DMS 273 (cell line): ENCODE results near the gene ANGPTL2.
"Not testable (repeated sequence)": the region's sequence is repeated elsewhere in the genome, so short reads cannot be mapped to it uniquely, and the experiment has no call there.

ENCODE experiments used
- DNase-seq: peaks from one replicate; lab custom pipeline; 2025; ENCODE audit not compliant: unreplicated experiment; lab: John Stamatoyannopoulos, UW

ANGPTL2 gene, protein sequence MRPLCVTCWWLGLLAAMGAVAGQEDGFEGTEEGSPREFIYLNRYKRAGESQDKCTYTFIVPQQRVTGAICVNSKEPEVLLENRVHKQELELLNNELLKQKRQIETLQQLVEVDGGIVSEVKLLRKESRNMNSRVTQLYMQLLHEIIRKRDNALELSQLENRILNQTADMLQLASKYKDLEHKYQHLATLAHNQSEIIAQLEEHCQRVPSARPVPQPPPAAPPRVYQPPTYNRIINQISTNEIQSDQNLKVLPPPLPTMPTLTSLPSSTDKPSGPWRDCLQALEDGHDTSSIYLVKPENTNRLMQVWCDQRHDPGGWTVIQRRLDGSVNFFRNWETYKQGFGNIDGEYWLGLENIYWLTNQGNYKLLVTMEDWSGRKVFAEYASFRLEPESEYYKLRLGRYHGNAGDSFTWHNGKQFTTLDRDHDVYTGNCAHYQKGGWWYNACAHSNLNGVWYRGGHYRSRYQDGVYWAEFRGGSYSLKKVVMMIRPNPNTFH

DNA sequence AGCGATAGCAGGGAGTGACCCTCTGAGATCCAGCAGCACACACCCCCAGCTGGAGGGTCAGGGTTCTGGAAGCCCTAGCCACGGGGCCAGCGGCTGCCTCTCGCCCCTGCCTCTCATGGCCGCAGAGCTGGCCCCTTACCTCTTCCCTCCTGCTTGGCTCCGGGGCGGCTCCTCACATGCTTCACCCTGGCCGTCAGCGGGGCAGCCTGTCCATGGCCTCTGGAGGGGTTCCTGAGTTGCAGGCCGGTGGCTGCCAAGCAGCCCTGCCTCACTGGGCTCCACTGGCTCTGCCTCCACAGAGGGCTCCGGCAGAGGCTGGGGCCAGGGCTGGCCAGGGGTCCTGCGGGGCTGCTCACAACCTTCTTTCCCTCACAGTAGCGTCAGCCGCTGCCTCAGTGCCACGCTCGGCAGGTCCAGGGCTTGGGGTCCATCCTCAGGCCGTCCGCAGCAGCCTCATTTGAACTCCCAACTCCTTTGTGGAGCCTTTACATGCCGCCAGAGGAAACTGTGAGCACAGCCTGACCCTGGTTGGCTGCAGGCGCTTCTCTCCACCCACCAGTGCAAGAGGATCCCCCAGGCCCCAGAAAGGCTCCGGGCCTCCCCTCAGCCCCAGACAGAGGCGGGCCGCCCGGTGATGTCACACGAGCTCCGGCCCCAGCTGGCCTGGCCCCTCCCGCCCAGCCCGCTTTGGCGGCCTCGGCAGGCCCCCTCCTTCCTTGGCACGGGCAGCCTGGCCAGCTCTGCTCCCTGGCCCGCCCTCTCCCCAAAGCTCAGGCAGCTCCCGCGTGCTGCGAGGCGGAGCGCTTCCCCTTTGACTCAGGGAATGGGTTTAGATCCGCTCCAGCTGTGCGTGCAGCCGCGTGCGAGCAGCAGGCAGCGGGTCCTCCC, at the start of gene ANGPTL2:
ANGPTL2 (minus strand) TSS at position 460 of the 888 bp plus-strand sequence. CDS start 13,904 bp downstream, outside the sequence.
- DNase-seq: peak; percentile 98

DNA sequence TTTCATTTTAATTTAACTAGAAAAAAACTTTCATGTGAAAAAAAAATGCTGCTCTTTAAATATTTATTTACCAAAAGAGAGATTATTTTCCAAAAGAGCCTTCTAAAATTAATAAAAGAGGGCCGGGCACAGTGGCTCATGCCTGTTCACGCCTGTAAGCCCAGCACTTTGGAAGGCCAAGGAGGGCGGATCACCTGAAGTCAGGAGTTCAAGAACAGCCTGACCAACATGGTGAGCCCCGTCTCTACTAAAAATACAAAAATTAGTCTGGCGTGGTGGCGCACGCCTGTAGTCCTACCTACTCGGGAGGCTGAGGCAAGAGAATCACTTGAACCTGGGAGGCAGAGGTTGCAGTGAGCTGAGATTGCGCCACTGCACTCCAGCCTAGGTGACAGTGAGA, 48.9 kb upstream of the ANGPTL2 start:
- DNase-seq: not testable (repeated sequence)

DNA sequence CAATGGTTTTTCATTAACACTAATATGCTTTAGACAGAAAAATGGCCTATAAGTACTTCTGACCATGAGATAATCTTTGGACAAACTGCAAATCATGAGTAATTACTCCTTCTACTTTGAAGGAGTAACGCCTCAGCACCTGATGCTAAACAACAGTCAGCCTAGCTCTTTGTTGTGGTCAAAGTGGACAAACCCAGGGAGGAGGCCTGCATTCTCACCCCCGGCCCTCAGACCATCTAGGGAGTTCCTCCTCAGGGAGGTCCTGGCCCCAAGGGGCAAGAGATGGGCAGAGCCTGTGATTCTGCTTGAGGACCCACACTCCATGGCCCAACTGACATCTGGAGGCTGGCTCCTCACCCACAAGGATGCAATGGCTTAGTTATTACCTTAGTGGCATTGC, 48.2 kb upstream of the ANGPTL2 start:
- DNase-seq: no peak

DNA sequence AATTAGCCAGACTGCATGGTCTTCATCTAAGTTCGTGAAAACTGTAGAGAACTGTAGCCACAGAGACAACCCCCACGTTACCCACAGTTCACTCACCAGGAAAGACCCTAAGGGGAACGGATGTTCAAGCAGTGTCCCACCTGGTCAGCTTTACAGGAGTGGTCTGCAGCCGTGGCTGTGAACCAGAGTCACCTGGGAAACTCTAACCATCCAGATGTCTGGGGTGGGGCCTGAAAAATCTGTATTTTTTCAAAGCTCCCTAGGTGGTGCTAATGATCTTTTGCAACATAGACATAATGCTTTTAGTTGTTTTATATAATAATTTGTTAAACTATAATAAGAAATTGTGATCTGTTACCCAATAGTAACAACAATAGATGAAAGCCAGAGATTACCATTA, 47.7 kb upstream of the ANGPTL2 start:
- no peak for DNase-seq

DNA sequence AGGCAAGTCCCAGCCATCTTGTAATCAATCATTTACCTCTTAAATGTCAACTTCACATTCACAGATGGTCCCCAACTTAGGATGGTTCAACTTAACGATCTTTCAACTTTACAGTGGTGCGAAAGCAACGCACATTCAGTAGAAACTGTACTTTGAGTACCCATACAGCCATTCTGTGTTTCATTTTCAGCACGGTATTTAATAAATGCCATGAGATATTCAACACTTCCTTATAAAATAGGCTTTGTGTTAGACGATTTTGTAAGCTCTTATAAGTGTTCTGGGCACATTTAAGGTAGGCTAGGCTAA, 47.1 kb upstream of the ANGPTL2 start:
- DNase-seq: no peak

DNA sequence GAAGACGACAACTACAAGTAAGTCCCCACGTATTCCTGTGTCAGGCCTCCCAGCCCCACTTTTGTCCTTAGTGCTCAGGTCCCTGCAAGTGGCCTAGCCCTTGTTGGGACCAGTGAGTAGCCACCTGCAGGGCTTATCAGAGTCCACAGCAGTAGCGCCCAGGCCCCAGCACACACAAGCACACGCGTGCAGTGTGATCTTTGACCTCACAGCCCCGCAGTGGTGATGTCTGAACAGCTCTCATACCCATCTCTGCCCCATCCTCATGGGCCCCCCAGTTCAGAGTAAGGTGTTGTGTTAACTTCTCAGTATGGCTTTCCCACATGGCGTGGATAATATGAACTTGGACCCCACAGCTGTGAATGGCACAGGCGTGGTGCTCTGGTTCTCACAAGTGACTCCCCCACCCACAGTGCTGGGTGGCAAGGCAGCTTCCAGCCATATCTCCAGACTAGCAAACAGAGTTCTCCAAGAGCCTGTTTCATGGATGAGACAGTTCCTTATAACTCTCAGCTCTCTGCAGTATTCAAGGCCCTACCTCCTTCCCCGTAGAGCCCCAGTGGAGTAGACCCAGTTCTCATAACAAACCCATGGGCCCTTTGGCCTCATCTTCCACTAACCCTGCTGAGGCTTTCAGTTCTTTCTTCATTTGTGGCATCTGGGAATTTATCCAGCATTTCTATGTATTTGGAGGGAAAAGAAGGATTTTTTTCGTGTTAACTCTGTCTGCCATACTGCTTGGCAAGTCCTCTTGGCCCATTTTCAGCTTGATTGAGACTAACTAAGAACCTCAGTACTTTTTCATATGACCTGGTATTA, 46.5 kb upstream of the ANGPTL2 start:
- DNase-seq: no peak

DNA sequence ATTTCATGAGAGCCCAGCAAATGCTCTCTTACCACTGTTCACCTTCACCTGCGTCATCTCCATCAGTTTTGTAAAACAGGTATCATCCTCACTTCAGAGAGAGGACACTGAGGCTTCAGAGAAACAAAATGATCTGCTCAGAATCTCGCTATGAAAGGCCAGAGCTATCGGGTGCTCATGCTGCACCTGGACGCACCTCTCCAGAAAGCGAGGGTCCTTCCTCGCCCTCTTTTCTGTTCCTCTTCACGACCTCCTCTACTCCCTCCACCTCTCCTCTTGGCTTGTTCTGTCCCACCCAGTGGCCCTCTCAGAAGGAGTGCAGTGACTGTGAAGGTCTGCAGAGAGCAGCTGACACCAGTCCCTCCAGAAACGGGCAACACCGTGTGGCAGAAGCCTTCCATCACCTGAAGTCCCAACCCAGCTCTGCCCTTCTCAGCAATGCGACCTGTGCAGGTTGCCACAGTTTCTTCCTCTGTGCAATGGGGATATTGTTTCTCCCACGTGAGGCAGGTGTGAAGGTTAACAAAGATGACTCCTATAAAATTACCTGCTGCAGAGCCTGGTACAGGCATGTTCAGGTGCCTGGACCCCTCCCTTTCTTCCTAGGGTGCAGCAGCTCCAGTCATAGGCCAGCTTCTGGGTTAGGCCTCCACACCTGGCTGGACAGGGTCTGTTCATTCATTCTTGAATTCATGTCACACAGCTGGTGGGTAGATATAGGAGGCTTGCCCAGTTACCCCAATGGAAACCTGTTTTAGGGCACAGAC, 45.3 kb upstream of the ANGPTL2 start:
- no peak for DNase-seq

DNA sequence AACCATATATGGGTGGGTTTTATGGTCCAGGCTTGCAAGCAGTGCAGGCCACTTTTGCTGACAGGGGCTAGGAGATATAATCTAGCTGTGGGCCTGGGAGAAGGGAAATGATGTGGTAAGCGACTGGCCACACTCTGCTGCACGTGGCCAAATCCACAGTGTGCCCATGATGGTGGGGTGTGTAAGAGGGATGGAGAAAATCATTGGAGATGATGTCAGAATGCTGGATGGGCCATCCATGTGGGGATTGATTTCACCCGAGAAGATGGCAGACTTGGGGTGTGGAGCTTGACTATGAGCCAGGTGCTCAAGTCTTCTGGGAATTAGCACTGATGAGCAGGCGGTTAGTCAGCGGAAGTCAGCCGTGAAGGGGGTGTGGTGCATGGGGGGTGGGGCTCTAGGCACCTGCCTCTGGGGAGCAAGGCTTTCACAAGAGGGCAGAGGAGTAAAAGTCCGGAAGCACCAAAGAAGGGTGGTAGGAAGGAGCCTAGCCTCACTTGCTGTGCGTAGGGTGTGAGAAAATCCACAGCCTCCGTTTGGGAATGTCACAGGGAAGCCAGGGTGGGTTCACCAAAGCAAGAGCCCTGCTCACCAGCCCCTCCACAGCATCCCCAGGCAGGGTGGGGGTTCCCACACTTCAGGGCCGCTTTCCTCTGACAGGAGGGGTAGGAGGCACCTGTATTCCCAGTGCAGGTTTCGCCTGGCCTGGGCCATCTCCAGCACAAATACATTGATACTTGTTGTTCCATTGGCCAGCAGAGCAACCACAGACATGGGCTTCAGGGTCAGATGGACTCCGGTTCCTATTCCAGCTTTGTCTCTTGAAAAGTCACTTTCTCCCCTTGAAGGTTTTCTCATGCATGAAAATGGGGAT, 44.5 kb upstream of the ANGPTL2 start:
- DNase-seq: no peak

DNA sequence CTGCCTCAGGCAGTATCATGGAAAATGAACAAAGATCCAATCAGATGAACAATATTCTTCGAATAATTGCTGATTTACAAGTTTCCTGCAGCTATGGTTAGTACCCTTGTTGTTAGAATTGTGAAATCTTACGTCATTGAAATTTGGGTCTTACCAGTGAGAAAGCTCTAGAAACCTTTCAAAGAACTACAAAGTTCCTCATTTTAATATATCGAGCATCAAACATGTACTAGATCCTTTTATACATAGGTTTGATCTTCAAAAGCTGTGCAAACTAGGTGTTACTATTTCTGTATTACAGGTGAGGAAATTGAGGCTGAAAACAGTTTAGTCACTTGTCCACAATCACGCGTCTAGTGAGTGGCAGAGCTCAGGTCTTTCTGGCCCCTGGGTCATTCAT, 43.7 kb upstream of the ANGPTL2 start:
- DNase-seq: no peak

DNA sequence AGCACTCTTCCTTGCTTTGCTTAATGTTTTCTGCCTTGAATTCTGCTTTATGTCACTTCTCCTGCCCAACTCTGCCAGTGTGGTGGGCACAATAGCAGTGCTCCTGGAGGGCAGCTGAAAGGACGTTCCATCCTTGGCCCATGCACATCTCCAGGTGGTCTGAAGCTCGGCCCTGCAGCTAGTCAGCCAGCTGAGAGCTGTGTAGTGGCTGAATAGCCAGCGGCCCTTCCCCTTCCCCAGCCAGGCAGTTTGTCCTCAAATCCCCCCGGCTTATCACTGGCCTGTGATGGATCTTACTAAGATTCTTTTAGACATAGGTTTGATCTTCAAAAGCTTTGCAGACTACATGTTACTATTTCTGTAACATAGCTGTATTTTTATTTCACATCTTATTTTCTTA, 42.7 kb upstream of the ANGPTL2 start:
- DNase-seq: no peak

DNA sequence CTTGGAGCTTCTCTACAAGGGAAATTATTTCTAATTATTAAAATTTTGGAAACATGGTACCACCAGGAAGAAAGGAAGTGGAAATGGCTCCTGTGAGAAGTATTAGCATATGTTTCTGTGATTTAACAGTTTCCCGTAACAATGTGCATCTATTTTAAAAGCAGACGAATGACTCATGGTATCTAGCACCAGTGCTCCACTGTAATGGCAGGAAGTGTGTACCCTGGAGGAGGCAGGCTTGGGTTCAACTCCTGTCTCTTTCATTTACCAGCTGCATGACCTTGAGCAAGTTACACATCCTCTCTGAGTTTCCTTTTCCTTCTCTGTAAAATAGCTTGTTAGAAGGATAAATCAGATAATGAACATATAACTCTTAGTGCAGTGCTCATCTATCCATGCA, 41.0 kb upstream of the ANGPTL2 start:
- no peak for DNase-seq

DNA sequence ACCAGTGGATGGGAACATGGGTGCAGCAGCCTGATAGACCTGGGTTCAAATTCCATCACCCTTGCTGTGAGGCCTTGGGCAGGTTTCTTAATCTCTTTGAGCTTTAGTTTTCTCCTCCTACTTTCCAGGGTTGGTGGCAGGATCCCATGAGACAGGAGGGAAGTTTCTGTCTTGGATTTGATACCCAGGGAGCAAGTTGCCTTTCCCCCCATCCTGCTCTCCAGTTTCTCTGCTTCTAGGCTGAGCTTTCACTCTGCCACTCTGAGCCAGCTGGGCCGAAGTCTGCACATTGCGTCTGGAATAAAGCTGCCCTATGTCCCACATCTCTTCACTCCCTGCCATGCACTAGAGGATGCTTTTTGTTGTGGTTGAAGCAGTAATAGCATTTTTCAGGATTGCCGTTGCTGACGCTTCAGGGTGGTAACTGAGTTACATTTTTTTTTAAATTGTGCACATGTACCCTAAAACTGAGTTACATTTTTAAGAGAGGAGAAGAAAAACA, 40.5 kb upstream of the ANGPTL2 start:
- no peak for DNase-seq

DNA sequence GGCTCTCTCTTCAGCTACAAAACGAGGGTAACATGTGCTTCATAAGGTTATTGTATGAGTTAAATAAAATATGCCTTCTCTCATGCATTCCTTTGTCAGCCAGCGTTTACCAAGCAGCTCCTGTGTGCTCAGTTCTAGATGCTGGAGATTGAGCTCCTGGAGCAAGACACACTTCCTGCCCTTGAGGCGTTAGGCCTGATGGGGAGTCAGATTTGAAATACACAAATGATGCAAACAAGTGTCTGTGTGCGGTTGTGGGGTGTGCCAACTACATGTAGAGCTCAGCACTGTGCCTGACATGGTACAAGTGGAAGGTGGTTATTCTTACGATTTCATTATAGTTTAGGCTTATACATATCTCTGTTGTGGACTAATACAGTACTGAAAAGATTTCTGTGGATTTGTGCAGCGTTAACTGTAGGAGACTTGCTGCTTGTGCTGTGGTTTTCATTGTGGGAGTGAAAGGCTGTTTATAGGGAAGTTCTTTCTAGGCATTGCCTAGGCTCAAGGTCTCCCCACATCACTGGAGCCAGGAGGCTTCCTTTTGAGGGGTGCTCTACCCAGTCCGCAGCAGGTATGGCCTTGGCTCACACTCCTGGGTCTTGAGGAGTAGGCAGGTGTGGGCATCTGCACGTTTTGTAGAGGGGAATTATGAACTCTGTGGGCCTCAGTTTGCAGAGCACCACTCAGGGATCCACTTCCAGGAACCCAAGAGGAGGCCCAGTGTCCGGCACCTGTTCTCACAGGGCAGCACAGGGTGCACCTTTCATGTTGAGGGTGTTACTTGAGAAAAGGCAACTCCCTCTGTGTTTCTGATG, 39.8 kb upstream of the ANGPTL2 start:
- no peak for DNase-seq

DNA sequence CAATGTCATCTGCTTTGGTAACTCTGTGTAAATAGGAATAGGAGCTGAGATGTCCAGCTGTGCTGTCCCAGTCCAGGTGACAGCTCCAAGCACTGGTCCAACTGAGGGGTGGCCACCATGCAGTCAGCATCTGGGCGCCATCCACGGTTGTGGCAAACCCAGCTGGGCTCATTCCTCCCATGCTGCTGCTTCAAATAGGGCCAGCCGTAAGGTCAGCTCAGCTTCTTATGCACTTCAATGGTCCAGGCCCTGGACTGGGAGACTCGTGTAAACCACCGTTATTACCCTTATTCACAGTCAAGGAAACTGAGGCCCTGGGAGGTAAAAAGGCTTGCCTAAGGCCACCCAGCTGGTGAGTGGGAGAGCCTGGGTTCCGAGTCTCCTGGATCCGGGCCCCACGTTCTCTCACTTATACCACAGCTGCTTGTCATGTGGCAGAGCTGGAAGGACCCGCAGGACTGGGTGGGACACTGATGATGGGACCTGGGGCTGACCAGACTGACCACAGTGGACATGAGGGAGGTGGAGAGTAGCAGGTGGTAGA, 38.7 kb upstream of the ANGPTL2 start:
- DNase-seq: no peak

DNA sequence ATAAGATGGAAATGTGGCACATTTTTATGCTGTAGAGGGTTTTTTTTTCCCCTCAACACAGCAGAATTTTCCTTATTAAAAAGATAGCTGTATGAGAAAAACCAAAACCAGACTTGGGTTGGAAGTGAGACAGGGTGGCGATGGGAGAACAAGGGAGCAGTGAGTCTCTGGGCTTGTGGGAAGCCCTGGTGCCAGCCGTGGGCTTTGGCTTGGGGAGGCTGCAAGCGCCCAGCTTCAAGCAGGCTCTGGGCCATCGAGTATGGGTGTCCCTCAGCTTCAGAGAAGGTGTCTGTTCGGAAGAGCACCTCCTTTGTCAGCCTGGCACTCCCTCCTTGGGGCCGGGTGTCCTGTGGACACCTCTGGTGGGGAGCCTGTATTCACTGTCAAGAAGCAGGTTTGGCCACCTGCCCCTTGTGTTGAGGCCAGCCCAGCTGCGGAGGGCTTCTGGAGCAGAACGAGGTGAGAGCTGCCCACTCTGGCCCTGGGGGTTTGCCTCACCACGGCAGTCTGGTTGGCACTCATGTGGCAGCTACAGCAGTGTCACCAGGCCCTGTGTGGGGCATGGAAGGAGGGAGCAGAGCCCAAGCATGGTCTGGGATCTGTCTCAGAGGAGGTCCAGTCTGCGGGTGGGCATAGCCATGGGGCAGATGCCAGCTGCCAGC, 37.6 kb upstream of the ANGPTL2 start:
- no peak for DNase-seq

DNA sequence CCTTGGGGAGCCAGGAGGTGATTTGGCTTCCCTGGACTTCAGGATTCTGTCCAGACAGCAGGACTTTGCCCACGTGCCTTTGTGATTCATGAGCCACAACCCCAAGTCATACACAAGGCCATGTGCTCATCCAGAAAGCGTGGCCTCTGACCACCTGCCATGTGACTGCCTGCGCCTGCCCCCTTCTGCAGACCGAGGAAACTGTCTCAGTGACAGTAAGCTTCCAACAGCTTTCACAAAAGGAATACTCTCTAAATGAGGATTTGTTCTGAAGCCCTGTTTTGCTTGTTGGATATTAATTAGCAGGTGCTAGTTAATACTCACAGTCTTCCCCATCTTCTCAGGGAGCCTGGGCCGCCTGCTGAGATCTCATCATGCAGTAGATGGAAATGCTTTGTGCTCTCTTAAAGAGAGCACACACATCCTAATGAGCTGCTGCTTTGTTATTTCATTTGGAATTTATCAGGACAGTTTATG, 36.9 kb upstream of the ANGPTL2 start:
- peak; percentile 31 for DNase-seq

DNA sequence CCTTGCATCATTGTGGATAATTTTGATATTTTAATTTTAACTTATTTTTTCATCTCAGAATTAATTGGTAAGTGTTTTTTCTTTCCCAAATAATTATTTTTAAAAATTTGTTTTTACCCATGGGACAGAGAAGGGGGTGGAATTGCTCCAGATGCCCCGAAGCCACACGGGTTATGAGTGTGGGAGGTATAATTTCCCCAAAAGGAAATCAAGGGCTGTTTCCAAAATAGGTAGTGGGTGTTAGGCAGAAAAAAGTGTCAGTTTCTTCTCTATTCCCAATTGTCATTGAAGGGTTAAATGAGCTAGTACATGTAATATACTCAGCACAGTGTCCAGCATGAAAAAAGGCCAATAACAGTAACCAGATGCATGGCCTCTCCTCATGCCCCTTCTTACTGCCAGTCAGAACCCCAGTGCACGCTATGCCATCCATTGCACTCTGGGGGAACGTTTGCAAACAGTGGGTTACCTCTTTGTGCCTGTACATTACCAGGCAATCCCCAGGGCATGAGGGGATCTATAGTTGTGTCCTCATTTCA, 36.4 kb upstream of the ANGPTL2 start:
- DNase-seq: no peak
